HG03108 (cell line): ENCODE measurements around the gene RUNX1.

Experiments
- ATAC-seq: cut with Tn5 transposase; IDR thresholded peaks from one replicate; pipeline ENCODE4 v1.9.1; 2021; ENCODE audit warnings: moderate library complexity; ENCODE audit not compliant: unreplicated experiment

The RUNX1 gene

DNA sequence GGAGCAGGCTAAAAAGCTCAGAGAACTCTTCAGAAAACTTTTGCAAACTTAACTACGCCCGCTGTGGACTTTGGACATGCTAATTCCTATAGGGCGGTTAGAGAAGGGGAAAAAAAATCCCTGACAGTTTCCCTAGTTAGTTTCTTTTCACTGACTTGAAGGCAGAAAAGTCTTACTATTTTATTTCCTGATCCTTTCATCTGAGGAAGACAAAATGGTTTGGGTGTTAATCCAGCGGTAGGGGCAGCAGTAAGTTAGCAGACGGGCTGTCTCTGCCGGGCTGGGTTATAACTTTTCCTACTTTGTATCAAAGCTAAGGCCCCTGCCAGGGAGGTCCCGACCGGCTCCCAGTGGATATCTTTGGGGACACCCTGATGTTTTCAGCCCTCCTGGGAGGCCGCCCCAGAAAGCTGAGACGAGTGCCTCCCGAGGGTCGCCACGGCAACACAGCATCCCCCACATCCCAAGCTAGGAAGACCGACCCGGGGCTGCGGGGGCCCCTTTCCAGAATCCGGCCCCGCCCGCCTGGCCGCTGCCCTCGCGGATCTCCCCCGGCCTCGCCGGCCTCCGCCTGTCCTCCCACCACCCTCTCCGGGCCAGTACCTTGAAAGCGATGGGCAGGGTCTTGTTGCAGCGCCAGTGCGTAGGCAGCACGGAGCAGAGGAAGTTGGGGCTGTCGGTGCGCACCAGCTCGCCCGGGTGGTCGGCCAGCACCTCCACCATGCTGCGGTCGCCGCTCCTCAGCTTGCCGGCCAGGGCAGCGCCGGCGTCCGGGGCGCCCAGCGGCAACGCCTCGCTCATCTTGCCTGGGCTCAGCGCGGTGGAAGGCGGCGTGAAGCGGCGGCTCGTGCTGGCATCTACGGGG lies 162.6 kb downstream of the RUNX1 start:
- ATAC-seq: no peak

DNA sequence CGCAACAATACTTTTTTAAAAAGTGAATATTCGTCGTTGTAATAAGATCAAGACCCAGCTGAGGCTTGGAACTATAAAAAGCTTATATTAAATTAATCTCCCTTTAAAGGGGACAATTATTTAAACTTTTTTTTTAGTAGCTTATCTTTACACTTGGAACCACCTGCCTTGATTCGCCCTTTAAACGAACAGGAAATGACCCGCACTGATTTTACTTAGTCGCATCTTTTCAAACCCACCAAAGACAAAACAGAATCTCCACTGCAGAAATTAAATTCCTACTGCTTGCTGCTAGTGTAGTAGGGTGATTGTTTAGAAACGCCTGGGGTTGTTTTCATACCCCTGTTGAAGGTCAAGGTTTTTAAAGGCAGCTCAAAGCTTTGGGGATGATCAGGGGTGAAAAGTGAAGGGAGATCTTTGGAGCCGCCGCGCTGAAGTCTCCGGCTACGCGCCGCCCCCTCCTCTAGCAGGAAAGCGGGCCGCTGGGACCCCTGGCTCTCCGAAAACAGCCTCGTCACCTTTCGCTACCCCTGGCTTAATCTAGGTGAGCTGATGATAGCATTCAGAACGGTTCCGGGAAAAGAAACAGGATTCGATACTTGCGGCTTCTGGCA lies 163.4 kb downstream of the RUNX1 start:
- no peak for ATAC-seq

DNA sequence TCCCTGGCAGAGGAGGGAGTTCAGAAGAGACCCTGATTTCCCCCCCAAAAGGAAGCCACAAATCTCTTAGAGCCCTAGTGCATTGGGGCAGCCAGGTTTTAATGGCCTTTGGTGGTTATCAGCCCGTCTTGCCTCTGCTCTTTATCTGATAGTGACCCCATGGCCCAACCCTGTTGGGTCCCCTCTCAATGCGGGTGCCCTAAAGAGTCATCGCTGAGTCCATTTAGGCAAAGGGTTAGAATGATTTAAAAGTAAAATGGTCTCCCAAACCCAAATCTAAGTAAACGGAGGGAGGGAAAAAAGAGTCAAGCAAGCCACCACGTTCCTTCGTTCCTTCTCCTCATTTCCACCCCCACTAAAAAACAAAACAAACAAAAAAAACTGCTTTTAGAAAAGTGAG lies 164.0 kb downstream of the RUNX1 start:
- no peak for ATAC-seq

DNA sequence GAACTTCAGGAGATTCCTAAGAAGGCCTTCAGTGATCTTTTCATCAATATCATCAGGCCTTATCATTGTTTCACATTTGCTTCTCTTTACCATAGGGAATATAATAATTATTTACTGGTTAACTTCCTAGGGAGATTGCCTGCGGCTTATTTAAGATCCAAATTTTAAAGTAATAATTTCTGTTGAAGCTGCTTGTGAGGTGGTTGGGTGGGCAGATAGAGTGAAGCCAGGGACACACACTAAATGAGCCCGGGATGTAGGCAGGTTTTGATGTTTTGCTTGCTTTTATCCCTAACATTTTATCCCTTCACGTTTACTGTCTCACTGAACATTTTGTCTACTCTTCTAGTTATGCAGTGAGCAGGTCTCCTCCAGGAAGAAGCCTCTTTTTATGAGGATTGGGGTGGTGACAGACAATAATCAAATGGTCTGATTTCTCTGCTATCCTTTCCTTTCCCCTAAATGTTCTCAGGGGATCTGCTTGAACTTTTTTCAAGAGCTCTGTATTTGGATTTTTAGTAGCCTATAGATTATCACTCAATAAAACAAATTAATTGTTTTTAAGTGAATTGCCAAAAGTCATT lies 164.7 kb downstream of the RUNX1 start:
- ATAC-seq: no peak

- ATAC-seq: no peak
Observed at GRCh38 chr21:34883491-34884271, 165.4 kb downstream of the RUNX1 start.

DNA sequence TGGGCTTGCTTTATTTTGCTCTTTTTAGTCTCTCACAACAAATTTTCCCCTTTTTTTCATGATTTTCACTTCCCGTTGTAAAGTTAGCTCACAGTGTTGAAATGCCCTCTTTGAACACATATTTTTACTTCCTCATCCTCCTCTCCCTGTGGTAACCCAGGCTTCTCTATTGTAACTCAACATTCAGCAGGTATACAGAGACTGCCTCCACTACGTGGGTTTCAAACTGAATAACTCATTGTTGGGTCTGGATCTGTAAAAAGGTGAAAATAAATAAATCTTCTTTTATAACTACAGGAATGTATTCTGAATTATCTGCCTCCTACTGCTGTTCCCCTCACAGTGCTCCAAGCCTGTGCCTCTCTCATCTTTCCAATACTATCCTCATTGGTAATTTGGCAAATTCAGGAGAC lies 166.4 kb downstream of the RUNX1 start:
- ATAC-seq: peak; percentile 57

GRCh38 chr21:34881839-34882371 lies 167.2 kb downstream of the RUNX1 start:
- no peak for ATAC-seq

- ATAC-seq: no peak
Observed at GRCh38 chr21:34881421-34881820, 167.7 kb downstream of the RUNX1 start.

DNA sequence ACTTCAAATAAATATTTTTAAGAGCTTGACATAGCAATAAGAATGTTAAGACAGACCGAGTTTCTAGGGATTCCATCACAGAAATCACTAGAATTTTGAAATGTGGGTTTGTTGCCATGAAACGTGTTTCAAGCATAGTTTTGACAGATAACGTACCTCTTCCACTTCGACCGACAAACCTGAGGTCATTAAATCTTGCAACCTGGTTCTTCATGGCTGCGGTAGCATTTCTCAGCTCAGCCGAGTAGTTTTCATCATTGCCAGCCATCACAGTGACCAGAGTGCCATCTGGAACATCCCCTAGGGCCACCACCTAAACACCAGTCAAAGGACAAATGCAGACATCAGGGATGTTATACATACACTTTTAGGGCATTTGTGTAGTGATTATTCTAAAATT lies 168.7 kb downstream of the RUNX1 start:
- no peak for ATAC-seq

GRCh38 chr21:34878940-34879339 lies 170.2 kb downstream of the RUNX1 start:
- ATAC-seq: no peak

GRCh38 chr21:34878501-34878900 lies 170.6 kb downstream of the RUNX1 start:
- no peak for ATAC-seq

DNA sequence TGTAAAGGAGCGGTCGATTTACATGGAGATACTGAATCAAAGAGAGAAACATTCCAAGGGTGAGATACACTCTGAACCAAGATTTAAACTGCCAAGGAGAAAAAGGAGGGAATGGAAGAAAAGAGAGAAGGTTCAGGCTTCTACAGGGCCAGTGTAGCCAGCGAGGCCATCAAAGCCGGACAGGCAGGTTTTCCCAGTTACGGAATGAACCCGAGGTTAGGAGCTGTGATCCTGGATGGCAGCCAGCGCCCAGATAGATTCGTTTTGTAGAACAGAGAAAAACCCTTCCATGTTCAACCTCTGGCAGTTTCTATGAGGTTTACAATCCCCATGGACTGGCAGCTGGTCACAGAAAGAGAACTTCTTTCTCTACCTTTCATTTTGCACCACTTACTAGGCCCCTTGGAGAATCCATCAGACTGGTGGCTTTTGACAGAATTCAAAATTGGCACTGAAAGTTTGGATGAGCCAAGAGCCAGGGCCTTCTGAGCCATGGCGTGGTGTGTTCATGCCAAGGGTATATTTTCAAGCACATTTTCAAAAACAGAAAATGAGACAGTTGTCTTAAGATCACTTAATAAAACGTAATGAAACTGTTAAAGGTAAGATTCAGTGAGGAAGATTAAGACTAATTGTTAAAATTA lies 171.5 kb downstream of the RUNX1 start:
- no peak for ATAC-seq

DNA sequence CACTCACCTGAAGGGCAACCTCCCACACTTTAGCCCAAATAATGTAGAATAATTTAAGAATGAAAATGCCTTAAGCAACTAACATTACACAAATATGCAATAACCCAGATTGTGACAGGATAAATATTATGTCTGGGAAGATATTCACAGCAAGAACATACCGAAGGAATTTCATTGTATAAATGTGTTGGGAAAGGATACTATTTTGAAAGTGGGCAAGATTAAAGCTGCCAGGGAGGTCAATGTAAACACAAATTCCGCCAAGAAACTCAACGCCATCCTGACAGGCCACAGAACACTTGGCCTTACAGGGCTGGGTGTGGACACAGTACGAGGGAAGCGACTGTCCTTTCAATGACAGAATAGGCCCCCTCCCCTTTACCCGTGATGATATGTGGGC lies 173.3 kb downstream of the RUNX1 start:
- ATAC-seq: no peak

GRCh38 chr21:34874684-34875513 lies 174.2 kb downstream of the RUNX1 start:
- peak; percentile 58 for ATAC-seq

DNA sequence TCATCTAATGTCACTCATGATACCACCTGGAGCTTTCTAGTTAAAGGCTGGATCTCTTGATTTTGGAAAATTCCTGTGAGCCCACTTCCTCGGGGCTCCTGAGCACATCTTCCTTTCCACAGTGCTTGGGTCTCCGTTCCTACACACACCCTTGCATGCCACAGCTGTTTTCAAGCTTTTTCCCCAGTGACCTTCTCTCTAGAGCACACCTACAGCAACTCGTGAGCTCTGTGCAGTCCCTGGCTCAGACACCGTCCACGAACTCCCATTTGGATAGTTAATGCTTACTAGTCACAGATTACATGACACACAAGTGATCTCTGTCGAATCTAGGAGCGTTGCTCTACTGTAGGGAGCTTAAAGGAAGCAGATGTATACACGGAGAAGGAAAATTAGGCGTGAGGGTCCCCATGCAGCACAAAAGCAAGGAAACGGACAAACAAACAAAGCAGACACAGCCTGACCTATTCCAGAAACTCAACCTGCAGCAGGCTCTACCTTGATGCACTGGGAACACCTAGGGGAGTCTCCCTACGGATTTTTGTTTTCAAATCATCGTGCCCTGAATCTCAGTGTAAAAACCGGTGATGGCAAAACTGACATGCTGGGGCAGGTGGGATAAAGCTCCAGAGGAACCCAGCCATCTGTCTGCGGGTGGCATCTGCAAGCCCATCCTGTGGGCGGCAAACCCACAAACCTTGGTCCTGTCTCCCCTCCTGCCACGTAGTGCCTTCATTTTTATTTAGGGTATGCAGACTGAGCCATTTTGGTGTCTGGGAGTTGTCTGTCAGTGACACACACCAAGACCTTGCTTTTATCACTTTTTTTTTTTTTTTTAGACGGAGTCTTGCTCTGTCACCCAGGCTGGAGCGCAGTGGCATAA lies 177.8 kb downstream of the RUNX1 start:
- ATAC-seq: no peak

DNA sequence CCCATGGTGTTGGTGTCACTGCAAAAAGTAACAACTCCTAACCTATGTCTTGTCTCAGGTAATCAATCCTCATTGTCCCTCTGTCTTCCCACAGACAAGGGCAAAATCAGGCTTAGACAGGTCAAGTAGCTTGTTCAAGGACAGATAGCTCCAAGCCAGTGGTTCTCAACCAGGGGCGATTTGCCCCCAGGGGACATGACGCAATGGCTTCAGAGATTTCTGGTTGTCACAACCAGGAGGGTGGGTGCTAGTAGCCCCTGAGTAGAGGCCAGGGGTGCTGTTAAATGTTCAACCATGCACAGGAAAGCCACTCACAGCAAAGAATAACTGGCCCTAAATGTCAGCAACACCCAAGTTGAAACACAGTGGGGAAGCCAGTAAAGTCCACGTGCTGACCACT lies 178.9 kb downstream of the RUNX1 start:
- ATAC-seq: no peak

GRCh38 chr21:34869545-34869944 lies 179.6 kb downstream of the RUNX1 start:
- ATAC-seq: no peak

DNA sequence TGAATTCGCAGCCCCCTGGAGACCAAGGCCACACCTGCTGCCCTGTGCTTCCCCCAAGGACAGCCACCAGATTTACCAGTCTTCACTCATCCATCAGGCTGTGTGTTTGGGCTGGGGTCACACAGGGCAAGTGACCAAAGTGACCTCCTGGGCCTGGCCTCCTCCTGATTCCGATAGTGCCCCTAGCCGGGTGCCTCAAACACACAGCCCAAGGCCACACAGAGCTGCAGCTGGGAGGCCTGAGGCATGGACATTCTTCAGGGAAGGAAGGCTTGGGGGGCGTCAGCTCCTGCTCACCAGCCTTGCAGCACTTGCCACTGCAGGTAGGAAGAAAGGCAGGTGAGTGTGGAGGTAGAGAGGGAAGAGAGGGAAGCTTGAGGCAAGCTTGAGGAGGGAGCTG lies 181.3 kb downstream of the RUNX1 start:
- ATAC-seq: no peak
